GM12864 (cell line): ENCODE results near the gene MYL12B.

Experiments
- DNase-seq: peaks from one replicate; pipeline ENCODE4 v3.0.0-alpha.2; 2011; ENCODE audit warnings: low read depth
- H3K4me3 ChIP-seq: 2 replicates; pipeline ENCODE4 v1.5.1; 2011; ENCODE audit warnings: mild to moderate bottlenecking, low read depth, low read length, control low read depth
- TF ChIP-seq, protein P1 (sequence below): IDR thresholded peaks from 2 replicates; pipeline ENCODE4 v1.5.1; 2011; ENCODE audit warnings: low read depth, mild to moderate bottlenecking, moderate library complexity, low read length, control low read depth, inconsistent platforms; ENCODE audit errors: missing control alignments

MYL12B gene

DNA sequence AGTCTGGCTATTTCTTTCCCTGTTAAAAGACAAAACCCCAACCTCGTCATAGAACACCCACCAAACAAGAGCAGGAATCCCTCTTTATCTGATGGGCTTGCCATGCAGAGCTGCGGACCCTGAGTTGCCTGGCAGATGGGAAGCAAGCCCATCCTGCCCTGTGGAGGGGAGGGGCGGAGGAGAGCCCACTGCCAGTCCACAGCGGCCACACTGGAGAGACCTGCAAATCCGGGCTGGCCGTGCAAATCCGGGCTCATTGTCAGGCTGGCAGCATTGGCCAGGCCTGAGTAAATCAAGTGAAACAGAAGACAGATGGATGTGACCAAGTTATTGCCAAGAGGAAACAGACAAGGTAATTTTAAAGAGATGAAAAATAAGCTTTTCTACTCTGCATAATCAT, 22.0 kb downstream of the MYL12B start:
- H3K4me3 ChIP-seq: no peak overlapping the region
- no peak for DNase-seq
- TF ChIP-seq, protein P1, sequence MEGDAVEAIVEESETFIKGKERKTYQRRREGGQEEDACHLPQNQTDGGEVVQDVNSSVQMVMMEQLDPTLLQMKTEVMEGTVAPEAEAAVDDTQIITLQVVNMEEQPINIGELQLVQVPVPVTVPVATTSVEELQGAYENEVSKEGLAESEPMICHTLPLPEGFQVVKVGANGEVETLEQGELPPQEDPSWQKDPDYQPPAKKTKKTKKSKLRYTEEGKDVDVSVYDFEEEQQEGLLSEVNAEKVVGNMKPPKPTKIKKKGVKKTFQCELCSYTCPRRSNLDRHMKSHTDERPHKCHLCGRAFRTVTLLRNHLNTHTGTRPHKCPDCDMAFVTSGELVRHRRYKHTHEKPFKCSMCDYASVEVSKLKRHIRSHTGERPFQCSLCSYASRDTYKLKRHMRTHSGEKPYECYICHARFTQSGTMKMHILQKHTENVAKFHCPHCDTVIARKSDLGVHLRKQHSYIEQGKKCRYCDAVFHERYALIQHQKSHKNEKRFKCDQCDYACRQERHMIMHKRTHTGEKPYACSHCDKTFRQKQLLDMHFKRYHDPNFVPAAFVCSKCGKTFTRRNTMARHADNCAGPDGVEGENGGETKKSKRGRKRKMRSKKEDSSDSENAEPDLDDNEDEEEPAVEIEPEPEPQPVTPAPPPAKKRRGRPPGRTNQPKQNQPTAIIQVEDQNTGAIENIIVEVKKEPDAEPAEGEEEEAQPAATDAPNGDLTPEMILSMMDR: no peak

DNA sequence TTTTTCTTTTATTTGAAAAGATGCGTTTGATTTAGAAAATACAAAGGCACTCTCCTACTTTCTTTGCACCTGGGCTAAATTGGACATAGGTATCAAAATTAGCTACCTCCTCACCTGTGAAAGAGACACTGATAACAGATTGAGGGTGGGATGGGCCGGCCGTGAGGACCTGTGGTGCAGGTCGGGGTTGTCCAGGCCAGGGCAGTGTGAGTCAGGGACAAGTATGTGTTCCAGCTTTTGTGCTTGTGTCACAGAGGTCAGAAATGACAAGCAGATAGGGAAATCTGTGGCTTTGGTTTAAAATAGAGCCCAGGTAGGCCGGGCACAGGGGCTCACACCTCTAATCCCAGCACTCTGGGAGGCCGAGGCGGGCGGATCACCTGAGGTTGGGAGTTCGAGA, 22.6 kb downstream of the MYL12B start:
- DNase-seq: no peak
- TF ChIP-seq, protein P1: no peak

DNA sequence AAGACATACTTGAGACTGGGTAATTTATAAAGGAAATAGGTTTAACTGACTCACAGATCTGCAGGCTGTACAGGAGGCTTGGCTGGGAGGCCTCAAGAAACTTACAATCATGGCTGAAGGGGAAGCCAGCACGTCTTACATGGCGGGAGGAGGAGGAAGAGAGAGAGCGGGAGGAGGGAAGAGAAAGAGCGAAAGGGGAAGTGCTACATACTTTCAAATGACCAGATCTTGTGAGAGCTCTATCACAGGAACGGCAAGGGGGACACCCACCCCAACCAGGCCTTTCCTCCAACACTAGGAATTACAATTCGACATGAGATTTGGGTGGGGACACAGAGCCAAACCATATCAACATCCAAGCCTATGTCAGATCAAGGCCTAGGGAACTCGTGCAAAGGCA, 24.2 kb downstream of the MYL12B start:
- no peak overlapping the region for H3K4me3 ChIP-seq
- TF ChIP-seq, protein P1: no peak
- DNase-seq: no peak

More for the DNA sequence above, 22.6 kb downstream of the MYL12B start:
- no peak overlapping the region for H3K4me3 ChIP-seq

DNA sequence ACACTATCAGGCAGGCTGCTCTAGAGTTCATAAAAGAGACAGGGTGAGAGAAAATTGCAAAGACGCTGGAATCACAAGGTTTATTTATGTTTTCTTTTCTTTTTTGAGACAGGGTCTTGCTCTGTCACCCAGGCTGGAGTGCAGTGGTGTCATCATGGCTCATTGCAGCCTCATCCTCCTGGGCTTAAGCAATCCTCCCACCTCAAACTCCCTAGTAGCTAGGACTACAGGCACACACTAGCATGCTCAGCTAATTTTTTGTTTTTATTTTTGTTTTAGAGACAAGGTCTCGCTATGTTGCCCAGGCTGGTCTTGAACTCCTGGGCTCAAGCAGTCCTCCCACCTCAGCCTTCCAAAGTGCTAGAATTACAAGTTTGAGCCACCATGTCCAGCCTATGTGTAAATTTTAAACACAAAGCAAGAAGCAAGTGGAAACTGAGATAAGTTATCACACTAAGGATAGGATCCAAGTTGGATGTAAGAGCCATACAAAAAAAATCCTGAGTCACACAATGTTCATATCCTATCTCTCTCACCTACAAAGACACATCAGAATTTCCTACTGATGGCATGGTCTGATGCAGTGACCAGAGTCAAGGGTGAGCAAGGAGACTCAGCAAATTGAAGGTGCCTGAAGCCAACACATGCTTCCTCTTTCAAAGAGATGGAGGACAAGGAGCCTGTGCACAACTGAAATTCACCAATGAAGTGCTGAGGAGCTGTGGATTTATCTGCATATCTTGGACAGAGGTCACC, 31.4 kb downstream of the MYL12B start:
- no peak overlapping the region for H3K4me3 ChIP-seq
- no peak for DNase-seq
- TF ChIP-seq, protein P1: no peak

DNA sequence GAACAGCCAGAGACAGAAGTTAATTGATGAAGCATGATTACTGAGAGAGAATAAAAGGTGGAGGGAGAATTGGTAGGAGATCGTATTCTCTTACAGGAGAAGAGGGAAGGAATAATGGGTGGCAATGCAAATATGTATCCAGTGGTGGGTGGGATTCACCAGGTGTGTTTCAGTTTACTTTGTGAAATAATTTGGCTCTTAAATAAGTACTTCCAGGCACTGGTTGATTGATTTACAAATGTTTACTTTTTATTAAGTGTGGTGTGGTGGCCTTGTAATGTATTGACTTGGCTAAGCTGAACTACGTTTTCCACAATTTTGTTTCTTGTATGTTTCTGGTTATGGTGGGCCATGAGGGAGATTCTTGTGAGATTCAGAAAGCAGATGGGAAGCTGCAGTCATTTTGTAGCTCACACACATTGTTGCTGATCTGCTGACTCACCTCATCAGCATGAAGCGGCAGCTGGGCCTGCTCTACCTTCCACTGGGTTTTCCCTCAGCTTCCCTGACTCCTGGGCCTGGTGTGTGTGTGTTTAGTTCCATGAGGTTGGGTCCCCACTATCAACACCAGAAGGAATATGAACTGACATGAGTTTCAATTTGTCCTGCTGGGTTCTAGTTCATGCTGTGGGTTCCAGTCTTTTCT, 32.6 kb downstream of the MYL12B start:
- TF ChIP-seq, protein P1: no peak
- H3K4me3 ChIP-seq: no peak overlapping the region
- DNase-seq: no peak

DNA sequence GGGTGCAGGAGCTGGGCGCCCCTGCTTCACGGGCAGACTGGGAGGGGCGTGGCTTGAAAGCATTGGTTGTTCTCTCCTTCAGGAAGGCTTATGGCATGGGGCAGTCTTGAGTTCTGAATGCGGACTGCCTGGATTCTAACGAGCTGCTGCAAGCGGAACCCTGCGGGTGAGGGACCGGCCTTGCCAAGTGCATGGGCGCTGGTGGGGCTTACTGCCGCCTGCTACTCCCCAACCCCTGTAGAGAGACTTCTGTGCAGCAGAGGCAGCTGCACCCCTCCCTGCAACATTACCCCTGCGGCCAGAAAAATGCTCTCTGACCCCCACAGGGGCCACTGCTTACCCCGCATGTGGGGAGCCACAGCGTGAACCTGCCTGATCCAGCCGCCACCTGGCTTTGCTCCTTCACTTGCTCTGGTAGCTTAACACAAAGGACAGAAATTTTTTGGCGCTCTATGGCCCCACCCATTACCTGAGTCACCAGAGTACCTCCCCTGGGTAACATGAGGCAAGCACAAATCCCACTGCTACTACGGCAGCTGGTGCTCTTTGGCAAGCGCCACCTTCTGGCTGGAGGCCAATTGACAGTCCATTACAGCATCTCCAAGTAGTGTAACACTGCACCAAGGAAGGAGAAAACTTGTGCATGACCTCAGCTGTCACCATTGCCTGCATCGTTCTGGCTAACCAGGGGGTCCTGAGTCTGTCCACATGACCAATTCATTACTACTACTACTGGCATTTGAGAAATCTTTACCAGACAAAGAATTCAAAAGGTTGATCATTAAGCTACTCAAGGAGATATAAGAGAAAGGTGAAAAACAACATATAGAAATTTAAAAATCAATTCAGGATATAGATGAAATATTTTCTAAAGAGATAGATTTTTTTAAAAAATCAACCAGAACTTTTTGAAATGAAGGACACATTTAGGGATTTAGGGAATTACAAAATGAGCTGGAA, 35.4 kb downstream of the MYL12B start:
- peak overlapping the region; percentile 81 for H3K4me3 ChIP-seq
- TF ChIP-seq, protein P1: peak; percentile 94
- peak; percentile 86 for DNase-seq
